HepG2 (cell line): Measurements from ENCODE around the gene KHK. TPM values are rescaled to one million over a fixed set of nuclear protein-coding genes. Genes with fewer than 3 reads are reported as not detected.
A peak's percentile ranks its signal among the peaks of the same experiment; 100 is the strongest.

Experiments used
- ZBTB7B ChIP-seq: sonication (generic); formaldehyde crosslinking; IDR thresholded peaks from 2 replicates; pipeline ENCODE4 v1.4.0; 2020; ENCODE audit warnings: missing genetic modification reagents
- polyA plus RNA-seq, 8 experiments: library from polyadenylated mRNA; depleted of rRNA in 3 of 8; stranded (reverse) in 7 of 8; unstranded in 1 of 8; fragments of >200 nt; fragmentation: Illumina TruSeq in 4 of 8; extraction: Trizol in 4 of 8; gene quantifications; 2 replicates each; pipeline versions ENCODE4 v1.2.1 to v1.2.3, GENCODE V29; 2011 to 2016; ENCODE audit warnings: low read depth in 4 of 8, missing spikeins in 1 of 8, mixed read lengths in 1 of 8; ENCODE audit not compliant: insufficient read depth in 1 of 8
- total RNA-seq, 5 experiments: library from RNA; depleted of rRNA; stranded (reverse); fragments of >200 nt; fragmentation: Illumina TruSeq; extraction: Trizol; gene quantifications; 2 replicates each; pipeline ENCODE4 v1.2.3, GENCODE V29; 2016; ENCODE audit warnings: low read depth in 1 of 5
- TF ChIP-seq, protein P1 (sequence below): sonication (generic); formaldehyde crosslinking; IDR thresholded peaks from 2 replicates; pipeline ENCODE4 v1.4.0; 2020; ENCODE audit warnings: missing genetic modification reagents
- TF ChIP-seq, protein P2 (sequence below): sonication (generic); formaldehyde crosslinking; IDR thresholded peaks from 2 replicates; pipeline ENCODE4 v1.9.0; 2022; ENCODE audit warnings: low read depth, missing genetic modification reagents
- TF ChIP-seq, protein P3 (sequence below): sonication (generic); formaldehyde crosslinking; IDR thresholded peaks from 2 replicates; pipeline ENCODE4 v1.4.0; 2020; ENCODE audit warnings: missing genetic modification reagents, borderline replicate concordance

Gene KHK
- total and polyA plus RNA-seq, 2 of the 13 experiments (the other 11 are each of a cell fraction or from before 2014, with no cell fraction given) = 40.9 to 99.2 TPM

DNA sequence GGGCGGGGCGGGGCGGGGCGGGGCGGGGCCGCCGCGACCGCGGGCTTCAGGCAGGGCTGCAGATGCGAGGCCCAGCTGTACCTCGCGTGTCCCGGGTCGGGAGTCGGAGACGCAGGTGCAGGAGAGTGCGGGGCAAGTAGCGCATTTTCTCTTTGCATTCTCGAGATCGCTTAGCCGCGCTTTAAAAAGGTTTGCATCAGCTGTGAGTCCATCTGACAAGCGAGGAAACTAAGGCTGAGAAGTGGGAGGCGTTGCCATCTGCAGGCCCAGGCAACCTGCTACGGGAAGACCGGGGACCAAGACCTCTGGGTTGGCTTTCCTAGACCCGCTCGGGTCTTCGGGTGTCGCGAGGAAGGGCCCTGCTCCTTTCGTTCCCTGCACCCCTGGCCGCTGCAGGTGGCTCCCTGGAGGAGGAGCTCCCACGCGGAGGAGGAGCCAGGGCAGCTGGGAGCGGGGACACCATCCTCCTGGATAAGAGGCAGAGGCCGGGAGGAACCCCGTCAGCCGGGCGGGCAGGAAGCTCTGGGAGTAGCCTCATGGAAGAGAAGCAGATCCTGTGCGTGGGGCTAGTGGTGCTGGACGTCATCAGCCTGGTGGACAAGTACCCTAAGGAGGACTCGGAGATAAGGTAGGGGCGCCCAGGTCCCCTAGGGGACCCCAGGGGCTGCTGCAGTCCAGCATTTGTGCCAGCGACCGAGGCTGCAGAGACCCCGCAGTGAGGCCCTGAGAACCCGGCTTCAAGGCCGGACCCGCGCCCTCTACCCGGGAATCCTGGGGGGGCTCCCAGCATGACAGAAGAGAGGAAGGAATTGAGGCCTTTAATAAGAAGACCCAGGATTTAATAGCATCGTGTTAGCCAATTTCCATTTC lies at the start of gene KHK (continued):
- TF ChIP-seq, protein P1, sequence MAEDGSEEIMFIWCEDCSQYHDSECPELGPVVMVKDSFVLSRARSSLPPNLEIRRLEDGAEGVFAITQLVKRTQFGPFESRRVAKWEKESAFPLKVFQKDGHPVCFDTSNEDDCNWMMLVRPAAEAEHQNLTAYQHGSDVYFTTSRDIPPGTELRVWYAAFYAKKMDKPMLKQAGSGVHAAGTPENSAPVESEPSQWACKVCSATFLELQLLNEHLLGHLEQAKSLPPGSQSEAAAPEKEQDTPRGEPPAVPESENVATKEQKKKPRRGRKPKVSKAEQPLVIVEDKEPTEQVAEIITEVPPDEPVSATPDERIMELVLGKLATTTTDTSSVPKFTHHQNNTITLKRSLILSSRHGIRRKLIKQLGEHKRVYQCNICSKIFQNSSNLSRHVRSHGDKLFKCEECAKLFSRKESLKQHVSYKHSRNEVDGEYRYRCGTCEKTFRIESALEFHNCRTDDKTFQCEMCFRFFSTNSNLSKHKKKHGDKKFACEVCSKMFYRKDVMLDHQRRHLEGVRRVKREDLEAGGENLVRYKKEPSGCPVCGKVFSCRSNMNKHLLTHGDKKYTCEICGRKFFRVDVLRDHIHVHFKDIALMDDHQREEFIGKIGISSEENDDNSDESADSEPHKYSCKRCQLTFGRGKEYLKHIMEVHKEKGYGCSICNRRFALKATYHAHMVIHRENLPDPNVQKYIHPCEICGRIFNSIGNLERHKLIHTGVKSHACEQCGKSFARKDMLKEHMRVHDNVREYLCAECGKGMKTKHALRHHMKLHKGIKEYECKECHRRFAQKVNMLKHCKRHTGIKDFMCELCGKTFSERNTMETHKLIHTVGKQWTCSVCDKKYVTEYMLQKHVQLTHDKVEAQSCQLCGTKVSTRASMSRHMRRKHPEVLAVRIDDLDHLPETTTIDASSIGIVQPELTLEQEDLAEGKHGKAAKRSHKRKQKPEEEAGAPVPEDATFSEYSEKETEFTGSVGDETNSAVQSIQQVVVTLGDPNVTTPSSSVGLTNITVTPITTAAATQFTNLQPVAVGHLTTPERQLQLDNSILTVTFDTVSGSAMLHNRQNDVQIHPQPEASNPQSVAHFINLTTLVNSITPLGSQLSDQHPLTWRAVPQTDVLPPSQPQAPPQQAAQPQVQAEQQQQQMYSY (CRISPR knock-in tag) = 0 out of 2 replicates have a peak, but pooled peaks have one; percentile 10
- TF ChIP-seq, protein P2, sequence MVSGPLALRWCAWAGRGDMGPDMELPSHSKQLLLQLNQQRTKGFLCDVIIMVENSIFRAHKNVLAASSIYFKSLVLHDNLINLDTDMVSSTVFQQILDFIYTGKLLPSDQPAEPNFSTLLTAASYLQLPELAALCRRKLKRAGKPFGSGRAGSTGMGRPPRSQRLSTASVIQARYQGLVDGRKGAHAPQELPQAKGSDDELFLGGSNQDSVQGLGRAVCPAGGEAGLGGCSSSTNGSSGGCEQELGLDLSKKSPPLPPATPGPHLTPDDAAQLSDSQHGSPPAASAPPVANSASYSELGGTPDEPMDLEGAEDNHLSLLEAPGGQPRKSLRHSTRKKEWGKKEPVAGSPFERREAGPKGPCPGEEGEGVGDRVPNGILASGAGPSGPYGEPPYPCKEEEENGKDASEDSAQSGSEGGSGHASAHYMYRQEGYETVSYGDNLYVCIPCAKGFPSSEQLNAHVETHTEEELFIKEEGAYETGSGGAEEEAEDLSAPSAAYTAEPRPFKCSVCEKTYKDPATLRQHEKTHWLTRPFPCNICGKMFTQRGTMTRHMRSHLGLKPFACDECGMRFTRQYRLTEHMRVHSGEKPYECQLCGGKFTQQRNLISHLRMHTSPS (CRISPR knock-in tag) = no peak; the same call in none of the 2 replicates
- peak; percentile 34; the same call in 1 of the 2 replicates for TF ChIP-seq ZBTB7B (CRISPR knock-in tag)
- TF ChIP-seq, protein P3, sequence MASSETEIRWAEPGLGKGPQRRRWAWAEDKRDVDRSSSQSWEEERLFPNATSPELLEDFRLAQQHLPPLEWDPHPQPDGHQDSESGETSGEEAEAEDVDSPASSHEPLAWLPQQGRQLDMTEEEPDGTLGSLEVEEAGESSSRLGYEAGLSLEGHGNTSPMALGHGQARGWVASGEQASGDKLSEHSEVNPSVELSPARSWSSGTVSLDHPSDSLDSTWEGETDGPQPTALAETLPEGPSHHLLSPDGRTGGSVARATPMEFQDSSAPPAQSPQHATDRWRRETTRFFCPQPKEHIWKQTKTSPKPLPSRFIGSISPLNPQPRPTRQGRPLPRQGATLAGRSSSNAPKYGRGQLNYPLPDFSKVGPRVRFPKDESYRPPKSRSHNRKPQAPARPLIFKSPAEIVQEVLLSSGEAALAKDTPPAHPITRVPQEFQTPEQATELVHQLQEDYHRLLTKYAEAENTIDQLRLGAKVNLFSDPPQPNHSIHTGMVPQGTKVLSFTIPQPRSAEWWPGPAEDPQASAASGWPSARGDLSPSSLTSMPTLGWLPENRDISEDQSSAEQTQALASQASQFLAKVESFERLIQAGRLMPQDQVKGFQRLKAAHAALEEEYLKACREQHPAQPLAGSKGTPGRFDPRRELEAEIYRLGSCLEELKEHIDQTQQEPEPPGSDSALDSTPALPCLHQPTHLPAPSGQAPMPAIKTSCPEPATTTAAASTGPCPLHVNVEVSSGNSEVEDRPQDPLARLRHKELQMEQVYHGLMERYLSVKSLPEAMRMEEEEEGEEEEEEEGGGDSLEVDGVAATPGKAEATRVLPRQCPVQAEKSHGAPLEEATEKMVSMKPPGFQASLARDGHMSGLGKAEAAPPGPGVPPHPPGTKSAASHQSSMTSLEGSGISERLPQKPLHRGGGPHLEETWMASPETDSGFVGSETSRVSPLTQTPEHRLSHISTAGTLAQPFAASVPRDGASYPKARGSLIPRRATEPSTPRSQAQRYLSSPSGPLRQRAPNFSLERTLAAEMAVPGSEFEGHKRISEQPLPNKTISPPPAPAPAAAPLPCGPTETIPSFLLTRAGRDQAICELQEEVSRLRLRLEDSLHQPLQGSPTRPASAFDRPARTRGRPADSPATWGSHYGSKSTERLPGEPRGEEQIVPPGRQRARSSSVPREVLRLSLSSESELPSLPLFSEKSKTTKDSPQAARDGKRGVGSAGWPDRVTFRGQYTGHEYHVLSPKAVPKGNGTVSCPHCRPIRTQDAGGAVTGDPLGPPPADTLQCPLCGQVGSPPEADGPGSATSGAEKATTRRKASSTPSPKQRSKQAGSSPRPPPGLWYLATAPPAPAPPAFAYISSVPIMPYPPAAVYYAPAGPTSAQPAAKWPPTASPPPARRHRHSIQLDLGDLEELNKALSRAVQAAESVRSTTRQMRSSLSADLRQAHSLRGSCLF = no peak
- TF ChIP-seq, all 625 proteins: peak for 204
